NK-92 (cell line): ENCODE measurements around the gene RERE.

Experiments
- DNase-seq: peaks from one replicate; lab custom pipeline; 2025; ENCODE audit not compliant: unreplicated experiment; lab: John Stamatoyannopoulos, UW

The RERE gene

DNA sequence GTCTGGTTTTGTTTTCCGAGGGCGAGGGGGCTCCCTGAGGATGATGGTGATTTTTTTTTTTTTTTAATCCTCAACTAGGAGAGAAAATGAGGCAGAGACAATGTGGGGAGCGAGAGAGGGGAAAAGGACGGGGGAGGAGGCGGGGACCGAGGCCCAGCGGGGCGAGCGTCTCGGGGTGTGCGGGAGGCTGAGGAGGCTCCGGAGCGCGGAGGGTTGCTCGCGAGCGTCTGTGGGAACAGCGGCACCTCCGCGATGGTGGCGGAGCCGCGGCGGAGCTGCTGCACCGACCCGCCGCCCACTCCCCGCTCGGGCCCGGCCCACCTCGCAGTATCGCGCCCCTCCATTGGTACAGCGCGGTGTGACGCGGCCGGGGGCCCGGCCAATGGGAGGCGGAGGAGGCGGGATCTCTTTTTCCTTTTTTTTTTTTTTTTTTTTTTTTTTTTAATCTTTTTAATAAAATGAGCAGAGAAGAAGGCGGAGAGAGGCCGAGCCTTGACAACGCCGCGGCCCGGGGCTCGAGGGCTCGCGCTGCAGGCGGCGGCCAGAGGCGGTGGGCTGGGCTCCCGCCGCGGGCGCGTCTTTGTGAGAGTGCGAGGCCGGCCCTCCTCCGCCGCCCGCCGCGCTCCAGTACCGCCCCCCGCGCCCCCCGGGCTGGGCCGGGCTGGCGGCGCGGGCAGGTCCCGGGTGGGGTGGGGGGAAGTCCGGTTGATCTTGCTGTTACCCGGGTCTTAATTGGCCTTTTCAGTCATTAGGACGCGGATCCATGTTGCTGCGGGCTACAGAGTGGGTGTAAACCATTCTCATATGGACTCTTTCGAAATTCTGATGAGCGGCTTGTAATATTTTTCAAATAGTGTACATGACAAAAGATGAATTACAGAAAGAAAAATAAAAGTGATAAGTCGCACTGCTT, at the start of gene RERE:
Gene RERE, minus strand, starts transcription at position 229 of the 913 bp plus-strand sequence.
- DNase-seq = peak; percentile 33

DNA sequence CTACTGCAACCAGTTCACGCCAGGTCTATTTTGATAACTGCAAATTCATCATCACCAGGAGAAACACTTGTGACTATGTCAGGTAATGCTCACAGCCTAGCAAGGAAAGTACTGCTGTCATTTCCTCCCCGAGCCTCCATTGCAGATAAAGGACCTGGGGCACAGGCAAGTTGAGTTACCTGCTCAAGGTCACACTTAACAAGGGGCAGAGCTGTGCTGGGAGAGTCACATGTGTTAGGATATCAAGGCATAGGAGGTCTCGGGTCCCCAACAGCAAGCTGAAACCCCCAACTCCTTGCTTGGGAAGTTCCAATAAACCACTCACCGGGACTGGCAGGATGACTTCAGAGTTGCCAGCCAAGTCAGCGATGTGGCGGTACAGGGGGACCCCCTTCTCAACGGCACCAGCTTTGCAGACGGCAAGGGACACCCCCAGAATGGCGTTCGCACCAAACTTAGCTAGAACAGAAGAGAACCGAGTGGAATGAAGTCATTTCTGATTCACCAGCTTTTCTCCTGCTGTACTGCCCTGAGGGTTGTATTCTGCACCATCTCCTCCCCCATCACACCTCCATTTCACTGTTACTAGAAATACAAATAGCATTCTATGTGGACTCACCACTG, 49.5 kb upstream of the RERE start:
- no peak for DNase-seq

DNA sequence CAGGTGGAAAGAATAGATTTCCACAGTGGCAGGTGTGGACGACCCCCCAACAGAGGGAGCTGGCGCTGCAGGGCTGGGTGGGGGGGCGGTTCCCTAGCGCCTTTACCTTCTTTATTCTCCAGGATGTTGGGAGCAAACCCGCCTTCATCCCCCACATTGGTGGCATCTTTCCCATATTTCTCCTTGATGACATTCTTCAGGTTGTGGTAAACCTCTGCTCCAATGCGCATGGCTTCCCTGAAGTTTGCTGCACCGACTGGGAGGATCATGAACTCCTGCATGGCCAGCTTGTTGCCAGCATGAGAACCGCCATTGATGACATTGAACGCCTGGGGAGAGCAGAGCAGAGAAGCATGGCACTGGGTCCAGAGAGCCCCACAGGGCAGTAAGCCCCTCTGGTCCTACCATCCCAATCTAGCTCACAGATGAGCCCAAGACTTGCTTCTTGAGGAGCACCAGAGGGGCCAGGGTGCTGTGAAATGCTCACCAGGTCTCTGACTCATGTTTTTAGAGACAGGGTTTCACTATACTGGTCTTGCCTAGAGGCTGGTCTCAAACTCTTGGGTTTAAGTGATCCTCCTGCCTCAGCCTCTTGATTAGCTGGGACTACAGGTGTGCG, 48.8 kb upstream of the RERE start:
- no peak for DNase-seq

DNA sequence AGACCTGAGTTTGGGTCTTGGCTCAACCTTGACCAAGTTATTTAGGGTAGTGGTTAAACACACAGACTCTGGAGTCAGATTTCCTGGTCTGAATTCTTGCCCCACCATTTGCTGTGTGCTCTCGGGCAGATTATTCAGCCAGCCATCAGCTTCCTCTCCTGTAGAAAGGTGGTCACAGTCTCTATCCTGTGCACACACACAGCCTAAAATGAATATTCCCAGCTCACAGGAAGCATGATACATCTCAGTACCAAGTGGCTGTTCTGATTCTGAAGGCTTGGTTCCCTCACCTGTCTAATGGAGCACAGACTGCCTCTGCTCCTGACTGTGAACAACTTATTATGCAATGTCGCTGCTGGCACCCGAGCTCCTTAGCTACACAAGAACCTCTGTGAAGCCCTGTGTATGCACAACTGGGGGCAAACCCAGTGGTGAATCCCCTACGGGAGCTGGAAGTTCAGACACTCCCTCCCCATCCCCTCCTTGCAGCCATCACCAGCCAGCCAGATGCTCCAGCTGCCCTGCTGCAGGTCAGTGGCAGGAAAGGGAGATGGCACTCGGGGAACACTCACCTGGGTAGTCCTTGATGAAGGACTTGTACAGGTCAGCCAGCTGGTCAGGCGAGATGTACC, 47.4 kb upstream of the RERE start:
- DNase-seq = no peak

DNA sequence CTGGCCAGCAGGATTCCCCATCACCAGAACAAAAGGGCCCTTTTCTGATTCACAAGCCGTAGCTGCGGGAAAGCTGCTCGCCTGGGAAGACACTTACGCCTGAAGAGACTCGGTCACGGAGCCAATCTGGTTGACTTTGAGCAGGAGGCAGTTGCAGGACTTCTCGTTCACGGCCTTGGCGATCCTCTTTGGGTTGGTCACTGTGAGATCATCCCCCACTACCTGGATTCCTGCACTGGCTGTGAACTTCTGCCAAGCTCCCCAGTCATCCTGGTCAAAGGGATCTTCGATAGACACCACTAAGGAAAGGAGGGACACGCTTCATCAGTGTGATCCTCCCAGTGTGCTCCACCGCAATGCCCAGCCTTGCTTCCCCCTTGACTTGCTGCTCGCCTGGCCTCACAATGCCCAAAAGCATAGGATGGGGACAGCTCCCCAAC, 46.4 kb upstream of the RERE start:
- no peak for DNase-seq

DNA sequence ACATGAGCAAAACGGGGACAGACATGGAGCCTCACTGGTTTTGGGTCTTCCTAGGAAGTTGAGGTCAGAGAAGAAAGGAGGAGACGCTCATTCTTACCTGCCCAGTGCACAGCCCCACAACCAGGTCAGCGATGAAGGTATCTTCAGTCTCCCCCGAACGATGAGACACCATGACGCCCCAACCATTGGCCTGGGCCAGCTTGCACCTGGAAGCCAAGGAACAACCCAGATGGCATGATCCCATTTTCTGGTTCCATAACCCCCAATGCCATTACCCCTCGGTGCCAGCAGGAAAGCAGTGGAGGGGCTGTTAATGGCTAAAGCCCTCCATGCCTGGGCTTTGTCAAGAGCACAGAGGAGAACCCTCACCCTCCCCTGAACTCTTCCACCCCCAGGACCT, 45.7 kb upstream of the RERE start:
- DNase-seq = no peak

DNA sequence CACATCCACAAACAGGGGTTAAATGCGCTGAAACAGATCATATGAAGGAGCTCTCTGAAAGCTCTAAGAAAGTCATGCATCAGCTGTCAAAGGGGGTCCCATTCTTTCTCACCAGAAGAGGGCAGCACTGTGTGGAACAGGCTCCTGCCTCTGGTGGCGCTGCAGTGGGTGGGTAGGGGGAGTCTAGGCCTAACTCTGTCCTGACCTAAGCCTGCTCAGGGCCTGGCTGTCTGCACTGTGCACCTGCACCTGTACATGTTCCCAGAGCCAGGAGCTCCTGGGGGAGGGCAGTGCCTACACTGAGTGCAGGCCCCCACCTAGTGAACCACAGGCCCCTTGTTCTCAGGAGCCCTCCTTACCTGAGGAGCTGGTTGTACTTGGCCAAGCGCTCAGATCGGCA, 45.1 kb upstream of the RERE start:
- DNase-seq = no peak

DNA sequence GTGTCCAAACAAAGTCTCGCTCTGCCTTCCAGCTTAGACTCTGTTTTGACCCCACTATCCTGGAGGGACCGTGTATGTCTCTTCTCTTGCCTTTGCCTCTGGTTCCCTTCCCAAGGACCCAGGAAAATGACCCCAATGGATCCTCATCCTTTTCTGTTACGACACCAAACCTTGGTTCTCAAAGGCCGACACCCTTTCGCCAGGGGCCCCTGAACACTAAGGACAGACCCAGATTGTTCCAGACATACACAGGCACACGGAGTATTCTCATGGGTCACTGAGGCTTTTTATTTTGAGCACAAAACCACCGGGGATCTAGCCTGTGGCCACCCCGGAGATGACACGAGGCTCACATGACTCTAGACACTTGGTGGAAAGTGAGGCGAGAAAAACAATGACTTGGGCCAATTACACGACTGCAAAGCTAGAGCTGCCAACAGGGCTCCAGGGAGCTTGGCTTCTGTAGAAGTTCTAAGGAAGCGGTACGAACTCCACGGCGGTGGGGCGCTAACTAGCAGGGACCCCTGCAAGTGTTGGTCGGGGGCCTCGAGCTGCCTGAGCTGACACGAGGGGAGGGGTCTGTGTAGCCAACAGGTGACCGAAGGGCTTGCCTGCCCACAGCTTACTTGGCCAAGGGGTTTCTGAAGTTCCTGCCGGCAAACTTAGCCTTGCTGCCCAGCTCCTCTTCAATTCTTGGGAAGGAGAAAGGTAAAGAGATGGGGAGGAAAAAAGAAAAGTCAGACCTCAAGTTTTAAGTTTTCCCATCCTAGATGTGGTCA, 43.5 kb upstream of the RERE start:
- DNase-seq = no peak

DNA sequence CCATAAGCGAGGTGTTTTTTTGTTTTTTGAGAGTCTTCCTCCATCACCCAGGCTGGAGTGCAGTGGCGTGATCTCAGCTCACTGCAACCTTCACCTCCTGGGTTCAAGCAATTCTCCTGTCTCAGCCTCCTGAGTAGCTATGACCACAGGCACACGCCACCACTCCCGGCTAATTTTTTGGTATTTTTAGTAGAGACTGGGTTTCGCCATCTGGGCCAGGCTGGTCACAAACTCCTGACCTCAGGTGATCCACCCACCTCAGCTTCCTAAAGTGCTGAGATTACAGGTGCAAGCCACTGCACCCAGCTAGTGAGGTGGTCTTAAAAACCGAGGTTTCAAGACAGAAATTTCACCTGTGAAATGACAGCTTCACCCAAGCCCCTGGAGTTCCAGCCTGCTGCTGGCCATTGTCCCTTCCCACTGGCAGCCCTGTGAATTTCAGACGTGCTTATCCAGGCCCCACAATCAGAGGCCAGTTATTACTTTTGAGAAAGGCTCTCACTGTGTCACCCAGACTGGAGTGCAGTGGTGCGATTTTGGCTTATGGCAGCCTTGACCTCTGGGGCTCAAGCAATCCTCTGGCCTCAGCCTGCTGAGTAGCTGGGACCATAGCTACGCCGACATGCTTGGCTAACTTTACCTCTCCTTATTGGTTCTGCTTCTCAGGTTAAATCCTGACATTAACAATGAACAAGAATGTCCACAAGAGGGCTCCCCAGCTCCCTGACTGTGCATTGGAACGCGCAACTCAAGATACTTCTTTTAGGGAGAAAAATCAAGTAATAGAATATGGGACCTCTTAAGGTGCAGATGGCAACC, 41.7 kb upstream of the RERE start:
- no peak for DNase-seq

DNA sequence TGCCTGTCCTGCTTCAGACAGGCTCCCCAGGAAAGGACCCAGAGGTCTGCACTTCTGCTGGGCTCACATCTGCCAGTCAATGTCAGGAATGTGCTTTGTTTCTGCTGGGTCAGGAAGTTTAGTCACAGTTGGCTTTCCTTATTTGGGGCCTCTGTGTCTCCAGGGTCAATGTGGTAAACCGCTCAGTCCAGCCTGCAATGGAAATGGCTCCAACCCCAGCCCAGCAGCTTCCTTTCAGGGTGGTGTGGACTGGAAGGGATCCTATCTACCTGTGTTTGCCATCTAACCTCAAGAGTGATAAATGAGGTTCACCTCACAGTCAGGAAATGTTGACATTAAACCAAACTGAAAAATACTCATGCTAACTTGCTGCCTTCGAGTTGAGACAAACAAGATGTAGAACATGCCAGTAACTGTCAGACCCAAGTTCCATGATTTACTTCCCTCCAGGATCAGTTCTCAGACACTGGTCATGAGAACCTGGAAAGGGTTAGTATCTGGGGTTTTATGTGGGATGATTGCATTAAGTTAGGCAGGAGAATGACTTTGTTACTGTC, 40.8 kb upstream of the RERE start:
- DNase-seq = no peak

DNA sequence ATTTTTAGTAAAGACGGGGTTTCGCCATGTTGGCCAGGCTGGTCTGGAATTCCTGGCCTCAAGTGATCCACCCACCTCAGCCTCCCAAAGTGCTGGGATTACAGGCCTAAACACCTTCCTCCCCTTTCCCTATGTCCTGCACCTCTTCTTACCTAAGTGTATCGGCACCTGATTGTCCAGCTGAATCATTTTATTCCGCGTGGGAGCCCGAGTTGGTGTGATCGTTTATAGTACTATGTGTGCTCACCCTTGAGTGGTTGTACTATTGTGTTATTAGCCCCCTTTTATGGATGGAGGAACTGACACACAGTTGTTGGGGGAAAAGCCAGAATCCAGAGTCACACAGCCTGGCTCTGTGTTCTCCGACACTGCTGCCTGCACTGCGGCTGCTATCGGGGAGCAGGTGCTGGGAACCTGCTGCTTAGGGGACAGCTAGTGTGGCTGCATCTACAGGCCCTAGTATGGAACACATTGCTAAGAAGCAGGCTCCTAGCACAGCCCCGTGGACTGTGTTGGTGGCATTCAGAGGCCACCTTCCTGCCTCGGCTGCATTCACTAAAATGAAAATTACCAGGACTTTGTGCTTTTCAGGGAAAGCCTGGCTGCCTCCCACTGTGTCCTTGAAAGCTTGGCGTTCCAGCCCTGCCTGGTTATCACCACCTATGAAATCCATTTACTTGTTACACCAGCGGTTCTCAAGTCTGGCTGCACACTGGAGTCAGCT, 39.4 kb upstream of the RERE start:
- no peak for DNase-seq

DNA sequence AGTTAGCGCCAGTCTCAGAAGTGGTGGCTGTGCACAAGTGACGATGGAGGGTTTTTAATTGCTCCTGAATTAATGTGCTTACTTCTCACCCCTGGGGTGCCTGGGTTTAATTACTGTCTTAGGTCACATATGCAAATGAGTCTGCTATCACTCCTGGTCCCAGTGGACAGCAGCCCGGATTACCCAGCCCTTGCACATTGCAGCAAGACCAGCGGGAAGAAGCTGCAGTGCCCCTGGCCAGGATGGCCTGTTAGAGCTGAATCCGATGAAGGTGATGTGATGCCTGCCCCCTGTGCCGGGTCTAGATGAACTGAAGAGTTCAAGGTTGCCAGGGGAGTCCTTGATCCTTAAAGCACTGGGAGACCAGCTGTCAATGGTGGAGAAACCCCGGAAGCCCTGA, 36.8 kb upstream of the RERE start:
- DNase-seq = no peak

DNA sequence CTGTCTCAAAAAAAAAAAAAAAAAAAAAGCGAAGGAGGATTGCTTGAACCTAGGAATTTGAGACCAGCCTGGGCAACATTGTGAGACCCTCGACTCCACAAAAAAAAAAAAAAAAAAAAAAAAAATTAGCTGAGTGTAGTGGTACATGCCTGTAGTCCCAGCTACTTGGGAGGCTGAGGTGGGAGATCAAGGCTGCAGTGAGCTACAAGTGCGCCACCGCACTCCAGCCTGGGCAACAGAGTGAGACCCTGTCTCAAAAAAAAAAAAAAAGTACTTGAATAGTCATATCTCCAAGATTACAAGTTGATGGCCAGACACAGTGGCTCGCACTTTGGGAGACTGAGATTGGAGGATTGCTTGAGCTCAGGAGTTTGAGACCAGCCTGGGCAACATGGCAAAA, 33.6 kb upstream of the RERE start:
- no peak for DNase-seq

DNA sequence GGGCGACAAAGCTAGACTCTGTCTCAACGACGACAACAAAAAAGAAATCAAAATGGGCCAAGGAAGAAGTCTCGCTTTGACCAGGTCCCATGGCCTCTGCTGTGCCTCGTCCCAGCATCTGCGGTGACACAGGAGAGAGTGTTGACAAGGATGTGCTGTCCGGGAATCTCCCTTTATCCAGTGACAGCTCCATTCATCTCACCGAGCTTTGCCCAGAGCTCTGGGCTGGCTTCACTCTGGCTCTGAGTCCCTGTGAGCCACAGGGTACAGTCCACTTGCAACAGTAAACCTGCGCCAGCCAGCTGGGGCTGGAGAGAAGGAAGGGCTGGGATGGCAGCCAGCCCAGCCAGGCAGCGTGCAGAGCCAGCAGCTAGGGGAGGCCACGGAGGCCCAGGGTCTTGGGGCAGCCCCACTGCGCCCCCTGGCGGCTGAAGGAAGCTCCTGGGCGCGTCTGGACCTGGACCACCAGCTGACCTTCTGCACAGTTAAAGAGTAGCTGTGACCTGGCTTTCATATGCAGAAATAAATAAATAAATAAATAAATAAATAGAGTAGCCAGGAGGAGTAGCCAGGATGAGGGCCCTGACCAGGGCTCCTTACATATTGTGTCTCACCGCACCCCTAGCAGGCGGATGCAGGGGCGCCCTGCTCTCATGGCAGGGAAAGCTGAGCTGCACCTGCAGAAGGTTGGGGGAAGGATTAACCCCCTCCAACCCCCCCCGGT, 31.4 kb upstream of the RERE start:
- DNase-seq = no peak

DNA sequence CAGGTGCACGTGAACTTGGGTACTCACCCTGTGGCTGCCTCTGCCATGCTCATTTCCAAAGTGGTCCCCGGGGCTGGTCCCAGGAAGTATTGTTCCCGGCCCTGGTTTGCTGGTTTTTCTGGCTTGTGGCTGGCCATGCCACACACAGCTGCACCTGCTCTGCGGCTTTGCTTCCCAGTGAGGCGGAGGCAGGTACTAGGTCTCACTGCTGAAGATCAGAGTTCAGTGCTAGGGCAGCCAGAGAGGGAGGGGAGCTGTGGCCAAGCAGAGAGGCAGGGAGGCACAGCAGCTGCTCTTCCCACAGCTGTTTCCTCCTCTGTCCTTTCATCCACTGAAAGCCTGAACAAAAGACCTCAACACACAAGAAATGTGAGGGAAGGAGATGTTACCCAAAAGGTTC, 30.6 kb upstream of the RERE start:
- no peak for DNase-seq

DNA sequence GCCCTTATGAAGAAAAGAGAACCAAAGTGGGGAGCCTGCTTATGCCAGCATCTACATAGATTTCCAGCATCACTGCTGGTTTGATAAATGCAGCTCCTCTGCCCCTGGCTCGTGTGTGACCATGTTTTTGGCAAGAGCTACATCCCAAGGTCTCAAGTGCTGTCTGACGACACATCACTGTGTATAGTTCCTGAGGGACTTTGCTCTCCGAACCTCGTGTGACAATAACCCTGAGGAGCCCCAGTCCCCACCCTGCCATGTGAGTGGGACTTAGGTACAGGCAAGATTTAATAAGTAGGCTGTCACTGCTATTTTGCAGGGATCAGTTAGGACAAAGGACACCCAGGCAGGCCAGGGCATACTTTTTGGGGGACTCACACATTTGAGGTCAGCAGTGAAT, 28.8 kb upstream of the RERE start:
- DNase-seq = no peak

DNA sequence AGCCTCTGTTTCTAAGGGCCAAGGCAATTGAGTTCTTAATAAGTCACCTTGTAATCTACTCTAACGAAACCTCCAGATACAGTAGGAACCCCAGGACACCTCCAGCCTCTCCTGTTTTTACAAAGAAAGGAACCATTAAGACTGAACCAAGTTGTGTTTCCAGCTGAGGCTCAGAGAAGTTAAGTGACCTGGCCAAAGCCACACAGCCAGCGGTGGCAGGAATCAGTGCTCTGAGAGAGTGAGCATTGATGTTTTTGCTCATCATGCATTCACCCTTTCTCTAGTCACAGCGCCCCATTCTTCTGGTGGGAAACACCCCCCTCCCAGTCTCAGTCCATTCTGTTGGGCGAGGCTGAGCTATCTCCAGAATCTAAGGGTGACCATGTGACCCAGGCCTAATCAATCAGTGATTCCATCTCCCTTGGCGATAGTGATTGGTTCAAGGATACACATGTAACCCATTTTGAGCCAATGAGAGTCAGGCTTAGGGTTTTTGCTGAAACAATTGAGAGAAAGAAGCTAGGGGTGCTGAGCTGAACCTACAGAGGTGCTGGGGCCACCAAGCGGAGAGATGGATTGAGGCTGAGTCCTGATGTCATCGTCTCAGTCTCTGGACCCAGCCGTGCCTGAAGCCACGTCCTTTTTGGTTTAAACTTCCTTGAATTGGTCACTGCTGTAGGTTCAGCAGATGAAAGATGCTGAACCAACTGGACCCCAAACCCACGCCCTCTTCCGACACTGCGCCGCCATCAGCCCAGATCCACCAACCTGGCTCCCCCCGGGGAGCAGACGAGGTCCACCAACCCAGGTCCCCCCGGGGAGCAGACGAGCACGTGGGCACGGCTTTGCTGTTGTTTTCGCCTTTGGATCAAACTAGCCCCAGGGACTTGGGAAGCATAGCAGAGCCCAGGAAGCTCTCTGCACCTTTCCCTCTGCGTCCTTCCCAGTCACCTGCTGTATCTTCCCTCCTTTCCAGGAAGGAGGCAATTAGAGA, 28.0 kb upstream of the RERE start:
- DNase-seq = no peak
